ENCODE results near the gene SPECC1. TPM values are rescaled to one million over a fixed set of nuclear protein-coding genes. Genes with fewer than 3 reads are reported as not detected.

SPECC1 gene
- total RNA-seq, 1 experiment from 2014 or later, result 43.5 TPM

DNA sequence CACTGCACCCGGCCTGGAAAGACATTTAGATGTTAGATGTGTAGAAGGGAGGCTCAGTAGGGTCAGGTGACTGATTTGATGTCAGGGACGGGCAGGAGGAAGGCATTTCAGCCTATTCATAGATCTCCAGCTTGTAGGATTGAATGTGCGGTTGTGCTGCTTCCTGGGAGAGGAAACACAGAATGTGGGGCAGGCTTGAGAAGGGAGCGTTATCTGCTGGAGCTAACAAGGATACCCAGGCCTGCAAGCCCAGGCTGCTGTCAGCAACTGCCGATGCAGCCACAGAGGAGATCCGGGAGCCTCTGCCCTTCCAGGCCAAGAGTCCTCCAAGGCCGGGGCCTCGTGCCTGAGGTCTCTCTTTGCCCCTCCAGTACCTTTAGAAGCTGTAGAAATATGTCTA is 205.6 kb downstream of the SPECC1 start:
- no peaks in the 10 kb centered on the region for H3K79me2 ChIP-seq (ENCODE audit: insufficient read depth, low read length)
- no peak for ATAC-seq
- no TSS peak for BruUV-seq (replicated peaks)
- no peak overlapping the region for H3K9ac ChIP-seq (ENCODE audit: low read length)
- no peak for DNase-seq (ENCODE audit: low read depth, low spot score)
- ChIA-PET CTCF (interaction anchor here (1.7 kb wide), 1 partner anchor 11 kb away, joined by 3 read pairs; no protein-coding TSS in a partner anchor), RAD21 (ENCODE audit: low non-redundant PET in 1 of 2, low total read pairs in 2 of 2, uncharacterized antibody in 2 of 2, unreplicated experiment in 2 of 2) (no interaction called here), POLR2A (no interaction called here)
- intact Hi-C loops (cut with micrococcal nuclease), result no loop called here
- H3K4me2 ChIP-seq (ENCODE audit: low read length), result no peak overlapping the region
- no peak overlapping the region for H3K4me3 ChIP-seq (replicated peaks in 1 of 2; ENCODE audit: low read depth in 1 of 2, low read length in 2 of 2)
- no peak overlapping the region for H2AFZ ChIP-seq (ENCODE audit: low read depth, low read length, poor library complexity, severe bottlenecking)
- H4K20me1 ChIP-seq (ENCODE audit: insufficient read depth), result no peaks in the 10 kb centered on the region; the same call in 1 of the 2 replicates
- no peaks in the 10 kb centered on the region for H3K9me2 ChIP-seq (ENCODE audit: insufficient read depth)
- H3K27ac ChIP-seq (ENCODE audit: low read depth, low read length), result no peak overlapping the region
- TF ChIP-seq YY1 (IDR thresholded peaks at IDR 0.05; ENCODE audit: extremely low read depth, insufficient replicate concordance, low read depth, low read length), result no peak
- H3K36me3 ChIP-seq (ENCODE audit: control insufficient read depth in 1 of 2, insufficient read depth in 2 of 2, low read length in 2 of 2), result no peaks in the 10 kb centered on the region
- H3K4me1 ChIP-seq (ENCODE audit: control insufficient read depth in 1 of 2, insufficient read depth in 2 of 2, low read length in 2 of 2), result no peaks in the 10 kb centered on the region
- H3K9me3 ChIP-seq (ENCODE audit: control insufficient read depth in 1 of 2, insufficient read depth in 1 of 2, low read depth in 1 of 2, low read length in 2 of 2), result 0 out of 4 replicates have a peak, but pooled peaks cover 0 to 3% of the 10 kb centered on the region in 2 experiments
- no peaks in the 10 kb centered on the region for H3K27me3 ChIP-seq (ENCODE audit: insufficient read depth, low read length)

DNA sequence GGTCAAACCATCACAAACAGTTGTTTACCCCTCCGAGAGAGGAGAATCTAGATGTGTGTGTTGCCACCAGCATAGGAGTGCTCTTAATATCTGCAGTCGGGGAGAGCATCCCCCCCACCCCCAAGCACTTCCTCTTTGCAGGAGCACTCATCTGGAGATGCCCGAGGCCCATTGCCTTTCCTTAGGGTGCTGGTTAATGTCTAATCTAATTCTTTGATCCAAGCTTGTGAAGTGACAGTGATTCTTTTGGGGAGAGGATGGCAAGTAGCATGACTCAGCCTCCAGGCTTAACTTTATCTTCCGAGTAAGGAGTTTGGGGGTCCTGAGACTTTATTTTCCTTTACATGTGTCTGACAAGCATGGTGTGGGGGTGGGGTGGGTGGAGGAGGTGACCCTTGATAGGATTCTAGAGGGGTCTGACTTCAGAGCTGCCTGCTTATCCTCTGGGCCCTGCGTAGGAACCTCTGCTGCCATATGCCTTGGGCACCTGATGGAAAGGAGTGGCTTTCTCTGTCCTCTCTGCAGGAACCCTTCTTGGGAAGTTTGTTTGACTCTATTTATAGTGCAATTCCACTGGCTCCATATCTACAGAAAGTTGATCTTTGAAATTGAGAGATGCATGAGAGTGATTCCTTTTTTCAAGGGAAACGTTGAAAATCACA is 207.1 kb downstream of the SPECC1 start:
- no peak overlapping the region for H3K4me2 ChIP-seq (ENCODE audit: low read length)
- 0 out of 4 replicates have a peak, but pooled peaks cover 0 to 4% of the 10 kb centered on the region in 2 experiments for H3K9me3 ChIP-seq (ENCODE audit: control insufficient read depth in 1 of 2, insufficient read depth in 1 of 2, low read depth in 1 of 2, low read length in 2 of 2)
- H3K27ac ChIP-seq (ENCODE audit: low read depth, low read length), result no peak overlapping the region
- intact Hi-C loops (cut with micrococcal nuclease), result no loop called here
- H3K9me2 ChIP-seq (ENCODE audit: insufficient read depth), result no peaks in the 10 kb centered on the region
- CTCF ChIA-PET, result interaction anchor here (1.6 kb wide), 1 partner anchor 10 kb away, joined by 9 read pairs; no protein-coding TSS in a partner anchor
- no peaks in the 10 kb centered on the region for H3K27me3 ChIP-seq (ENCODE audit: insufficient read depth, low read length)
- H2AFZ ChIP-seq (ENCODE audit: low read depth, low read length, poor library complexity, severe bottlenecking), result no peak overlapping the region
- H3K36me3 ChIP-seq (ENCODE audit: control insufficient read depth in 1 of 2, insufficient read depth in 2 of 2, low read length in 2 of 2), result no peaks in the 10 kb centered on the region
- RAD21 ChIA-PET (ENCODE audit: low non-redundant PET in 1 of 2, low total read pairs in 2 of 2, uncharacterized antibody in 2 of 2, unreplicated experiment in 2 of 2), result interaction anchor here in 1 of 2 experiments (1.3 kb wide), 1 partner anchor 10 kb away, joined by 4 read pairs; no protein-coding TSS in a partner anchor
- POLR2A ChIA-PET, result no interaction called here
- BruUV-seq (replicated peaks), result no TSS peak
- H3K4me3 ChIP-seq (replicated peaks in 1 of 2; ENCODE audit: low read depth in 1 of 2, low read length in 2 of 2), result no peak overlapping the region
- ATAC-seq, result no peak
- no peaks in the 10 kb centered on the region for H3K79me2 ChIP-seq (ENCODE audit: insufficient read depth, low read length)
- TF ChIP-seq SIN3A (IDR thresholded peaks at IDR 0.05; ENCODE audit: low read depth) (no peak), POLR2A (IDR thresholded peaks at IDR 0.05; ENCODE audit: borderline replicate concordance, extremely low read depth, insufficient read depth, insufficient read length) (no peak), CBX3 (IDR thresholded peaks at IDR 0.05; ENCODE audit: low read depth) (no peak)
- no peak overlapping the region for H3K9ac ChIP-seq (ENCODE audit: low read length)
- no peaks in the 10 kb centered on the region; the same call in 1 of the 2 replicates for H4K20me1 ChIP-seq (ENCODE audit: insufficient read depth)
- H3K4me1 ChIP-seq (ENCODE audit: control insufficient read depth in 1 of 2, insufficient read depth in 2 of 2, low read length in 2 of 2), result no peaks in the 10 kb centered on the region
- no peak for DNase-seq (ENCODE audit: low read depth, low spot score)

Measured in HCT116 (cell line).